HT-29 (cell line): ENCODE results near the gene HTR1B. TPM values are rescaled to one million over a fixed set of nuclear protein-coding genes. Genes with fewer than 3 reads are reported as not detected.

ENCODE experiments used
- DNase-seq: peaks from one replicate; pipeline ENCODE4 v3.0.0-alpha.2; 2015; ENCODE audit warnings: low spot score
- total RNA-seq: library from RNA; depleted of rRNA; stranded (reverse); fragments of >200 nt; shearing (Covaris generic); gene quantifications from 2 replicates; pipeline ENCODE4 v1.2.3, GENCODE V29; 2014; rRNA removed

HTR1B gene, protein sequence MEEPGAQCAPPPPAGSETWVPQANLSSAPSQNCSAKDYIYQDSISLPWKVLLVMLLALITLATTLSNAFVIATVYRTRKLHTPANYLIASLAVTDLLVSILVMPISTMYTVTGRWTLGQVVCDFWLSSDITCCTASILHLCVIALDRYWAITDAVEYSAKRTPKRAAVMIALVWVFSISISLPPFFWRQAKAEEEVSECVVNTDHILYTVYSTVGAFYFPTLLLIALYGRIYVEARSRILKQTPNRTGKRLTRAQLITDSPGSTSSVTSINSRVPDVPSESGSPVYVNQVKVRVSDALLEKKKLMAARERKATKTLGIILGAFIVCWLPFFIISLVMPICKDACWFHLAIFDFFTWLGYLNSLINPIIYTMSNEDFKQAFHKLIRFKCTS
- total RNA-seq: not detected in 2 replicates

DNA sequence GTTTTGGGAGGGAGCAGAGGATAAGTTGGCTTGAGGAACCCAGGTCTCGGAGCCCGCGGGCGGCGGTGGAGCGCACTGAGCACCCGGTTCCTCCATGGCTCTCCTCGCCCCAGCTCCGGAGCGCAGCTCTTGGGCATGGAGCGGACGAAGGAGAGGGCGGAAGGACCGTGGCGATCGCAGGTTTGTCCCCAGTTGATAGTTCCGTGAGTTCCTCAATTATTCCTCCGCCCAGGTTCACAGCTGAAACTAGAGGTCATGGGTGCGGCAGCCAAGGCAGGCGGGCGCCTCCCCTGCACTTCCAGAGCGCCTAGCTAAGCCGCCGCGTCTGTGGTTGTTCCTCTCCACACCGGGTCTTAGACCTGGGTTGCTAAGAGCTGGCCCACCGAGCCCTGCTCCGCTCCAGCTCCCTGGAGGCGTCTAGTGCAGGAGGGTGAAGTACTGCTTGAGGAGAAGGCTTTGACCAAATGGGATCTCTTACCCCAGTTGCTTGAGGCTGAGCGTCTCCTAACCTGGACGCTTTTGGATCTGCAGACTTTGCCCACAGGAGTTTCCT is at the start of gene HTR1B:
Gene HTR1B, minus strand, starts transcription at position 184 of the 553 bp plus-strand sequence. Its CDS starts 88 bp downstream, at position 96.
- DNase-seq: no peak

DNA sequence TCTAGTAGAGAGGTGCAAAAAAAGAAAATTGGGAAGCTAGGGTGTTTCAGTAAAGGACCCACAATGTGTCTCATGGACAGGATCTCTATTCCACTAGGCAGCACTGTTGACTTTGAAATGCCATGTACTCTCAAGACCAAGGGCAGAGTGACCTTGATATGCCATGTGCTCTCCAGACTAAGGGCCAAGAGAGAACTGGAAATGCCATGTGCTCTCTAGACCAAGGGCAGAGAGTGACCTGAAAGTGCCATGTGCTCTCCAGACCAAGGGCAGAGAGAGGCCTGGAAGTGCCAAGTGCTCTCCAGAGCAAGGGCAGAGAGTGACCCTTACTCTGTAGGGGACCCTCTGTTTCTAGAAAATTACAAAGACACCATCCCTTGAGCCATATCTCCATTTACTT is 49.3 kb upstream of the HTR1B start:
- DNase-seq: no peak

DNA sequence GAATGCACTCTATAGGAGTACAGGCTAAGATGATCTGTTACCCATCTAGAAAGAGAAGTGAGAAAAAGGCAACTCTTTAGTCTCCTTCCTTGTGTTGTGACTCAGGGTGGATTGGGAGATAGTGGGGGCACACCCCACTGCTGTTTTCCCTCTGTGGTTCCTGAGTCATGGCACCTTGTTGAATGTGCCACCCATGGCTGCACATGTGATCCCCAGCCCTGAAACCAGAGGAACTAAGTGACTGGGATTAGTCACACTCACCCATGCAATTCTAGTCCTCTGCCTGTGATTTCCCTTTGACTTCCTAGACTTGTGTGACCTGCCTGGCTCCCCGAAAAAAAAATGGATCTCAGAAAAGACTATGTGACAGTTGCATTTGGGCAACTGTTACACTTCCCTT is 48.6 kb upstream of the HTR1B start:
- DNase-seq: no peak

DNA sequence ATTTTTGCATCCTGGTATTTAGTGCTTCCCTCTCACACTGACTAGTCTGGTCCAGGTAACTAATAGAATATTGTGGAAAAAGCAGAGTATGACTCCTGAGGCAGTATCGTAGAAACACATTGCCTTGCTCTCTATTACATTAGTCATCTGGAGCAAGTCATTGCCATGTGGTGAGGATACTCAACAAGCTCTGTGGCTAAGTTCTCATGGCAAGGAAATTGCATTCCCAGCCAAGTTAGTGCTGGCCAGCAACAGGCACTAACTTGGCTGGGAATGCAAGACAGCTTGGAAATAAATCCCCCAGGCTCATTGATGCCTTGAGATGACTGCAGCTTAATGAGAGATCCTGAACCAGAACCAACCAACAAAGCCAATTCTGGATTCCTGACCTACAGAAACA is 39.7 kb upstream of the HTR1B start:
- no peak for DNase-seq

DNA sequence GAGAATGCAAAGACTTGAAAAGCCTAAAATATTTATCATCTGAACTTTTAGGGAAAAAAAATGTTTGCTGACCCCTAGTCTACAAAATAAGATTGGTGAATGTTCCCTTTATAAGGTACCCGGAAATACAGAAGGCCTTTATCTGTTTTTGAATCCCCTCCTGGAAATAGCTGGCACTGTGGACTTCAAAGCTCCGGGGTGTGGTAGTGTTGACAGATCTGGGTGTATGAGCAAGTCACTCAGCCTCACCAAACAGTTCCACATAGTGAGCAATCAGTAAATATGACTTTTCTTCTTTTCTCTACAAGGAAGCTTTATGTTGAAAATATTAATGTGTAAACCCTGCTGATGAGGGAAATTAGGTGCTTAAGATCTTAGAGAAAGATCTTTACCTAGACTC is 29.2 kb upstream of the HTR1B start:
- peak; percentile 10 for DNase-seq

DNA sequence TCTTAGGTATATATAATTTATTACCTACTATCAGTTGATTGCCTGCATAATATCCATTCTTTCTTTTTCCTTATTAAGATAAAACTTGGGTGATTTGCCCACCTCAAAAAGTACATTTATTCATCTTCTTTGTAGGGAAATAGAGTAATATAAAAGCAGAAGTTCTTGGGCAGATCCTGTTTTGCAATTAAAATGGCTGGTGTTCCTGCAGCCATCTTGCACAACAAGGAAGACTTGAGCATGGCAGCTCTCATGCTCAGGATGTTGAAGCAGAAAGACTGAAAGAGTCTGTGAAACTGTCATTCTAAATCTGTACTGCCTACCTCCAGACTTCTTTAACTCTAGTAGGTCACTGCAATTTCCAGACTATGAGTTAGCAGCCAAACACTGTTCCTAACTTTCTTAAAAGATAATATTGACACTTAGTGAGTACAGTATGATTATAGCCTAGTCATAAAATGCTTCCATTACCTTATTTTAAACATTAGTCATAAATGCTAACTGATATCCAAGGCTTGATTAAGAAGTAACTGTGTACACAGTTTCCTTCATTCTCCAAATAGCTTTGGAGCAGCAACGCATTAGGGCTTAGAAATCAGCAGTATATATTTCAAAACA is 24.6 kb upstream of the HTR1B start:
- DNase-seq: no peak

DNA sequence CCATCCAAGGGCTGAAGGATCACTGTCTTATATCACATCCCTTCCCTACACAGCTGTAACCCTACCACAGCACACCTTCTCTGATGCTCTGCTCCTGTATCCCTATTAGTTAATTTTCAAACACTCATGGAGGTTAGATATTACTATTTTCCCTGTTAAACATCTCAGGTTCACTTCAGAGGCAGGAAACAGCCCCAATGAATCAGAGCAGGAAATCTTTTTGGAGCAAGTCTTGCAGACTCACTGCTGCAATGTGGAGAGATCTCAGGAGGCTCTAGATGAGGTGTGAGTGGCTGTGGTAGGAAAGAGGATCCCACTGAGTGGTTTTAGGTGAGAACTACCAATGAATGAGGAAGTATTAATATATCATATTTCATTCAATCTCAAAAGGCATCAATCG is 19.7 kb upstream of the HTR1B start:
- no peak for DNase-seq

DNA sequence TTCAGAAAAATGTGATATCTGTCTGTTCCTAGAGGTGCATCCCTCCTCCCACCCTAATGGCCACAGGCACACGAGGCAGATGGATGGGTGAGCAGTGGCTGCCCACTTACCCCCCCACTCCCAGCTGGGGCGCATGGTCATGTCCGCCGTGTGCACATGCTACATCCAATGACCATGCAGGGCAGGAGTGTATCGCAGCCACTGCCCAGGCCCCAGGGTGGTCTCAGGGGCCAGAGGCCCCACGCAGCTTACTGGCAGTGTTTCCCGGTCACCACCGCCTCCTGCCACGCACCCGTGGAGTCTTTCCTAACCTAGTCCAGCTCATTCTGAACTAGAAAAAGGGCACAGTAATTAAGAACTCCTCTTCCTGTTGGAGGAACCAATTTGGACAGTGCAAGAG is 11.7 kb upstream of the HTR1B start:
- DNase-seq: no peak

DNA sequence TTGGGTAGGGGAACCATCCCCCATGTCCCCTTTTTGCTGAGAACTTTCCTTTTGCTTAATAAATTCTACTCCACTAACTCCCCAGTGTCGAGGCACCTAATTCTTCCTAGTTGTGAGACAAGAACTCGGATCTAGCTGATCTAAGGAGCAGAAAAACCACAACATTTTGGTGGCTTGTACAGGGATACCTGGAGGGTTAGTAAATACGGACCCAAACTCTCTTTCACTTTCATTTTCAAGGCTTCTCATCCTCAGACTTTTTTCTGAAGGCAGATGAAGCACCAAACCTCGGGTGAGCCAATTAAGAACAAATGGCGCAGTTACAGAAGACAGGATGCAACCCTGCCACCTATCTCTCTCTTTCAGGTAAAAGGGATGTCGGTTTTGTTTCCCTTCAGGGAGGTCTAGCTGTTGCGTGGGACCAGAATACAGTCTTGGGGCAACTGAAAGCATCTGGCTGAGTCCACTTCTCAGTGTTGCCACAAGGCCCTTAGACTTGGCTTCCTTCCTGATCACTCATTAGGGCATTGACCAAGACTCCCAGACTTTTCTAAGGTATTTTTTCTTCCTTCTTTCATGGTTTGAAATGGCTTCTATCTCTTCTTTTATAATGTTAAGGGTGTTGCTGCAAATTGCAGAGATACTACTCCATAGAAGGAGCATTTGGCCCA is 11.1 kb upstream of the HTR1B start:
- DNase-seq: no peak

DNA sequence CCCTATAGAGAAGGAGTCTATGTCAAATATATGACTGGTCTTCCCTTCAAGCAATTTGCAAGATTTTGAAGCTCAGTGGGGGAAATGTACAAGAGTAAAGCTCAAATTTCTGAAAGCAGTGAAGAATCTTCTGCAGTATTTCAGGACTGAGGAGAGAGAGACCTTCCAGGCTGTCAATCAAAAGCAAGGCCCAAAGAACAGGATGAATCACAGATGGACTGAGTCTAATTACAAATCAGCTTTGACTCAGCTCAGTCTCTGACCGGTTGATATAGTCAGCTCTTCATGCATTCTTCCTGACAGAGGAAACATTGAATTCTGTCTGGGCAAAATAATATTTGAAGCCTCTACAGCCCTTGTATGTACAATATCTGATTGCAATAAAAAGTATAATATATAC is 7.7 kb upstream of the HTR1B start:
- DNase-seq: no peak

DNA sequence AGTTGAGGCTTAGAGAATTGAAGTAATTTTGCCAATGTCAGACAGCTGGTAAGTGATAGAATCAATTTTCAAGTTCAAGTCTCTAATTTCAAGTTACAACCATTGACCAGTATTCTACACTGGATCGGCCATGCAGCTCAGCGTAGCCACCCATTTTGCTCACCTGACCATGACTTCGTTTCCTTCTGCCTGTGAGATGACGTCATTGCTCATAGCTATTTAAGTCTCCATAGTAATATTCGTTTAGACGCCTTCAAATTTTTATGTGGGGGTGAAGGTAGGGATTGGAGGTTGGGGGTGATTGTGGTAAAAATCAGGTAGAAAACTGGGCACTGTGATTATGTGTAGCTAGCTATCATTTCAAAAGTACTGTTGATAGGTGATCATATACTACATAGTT is 5.6 kb upstream of the HTR1B start:
- no peak for DNase-seq

DNA sequence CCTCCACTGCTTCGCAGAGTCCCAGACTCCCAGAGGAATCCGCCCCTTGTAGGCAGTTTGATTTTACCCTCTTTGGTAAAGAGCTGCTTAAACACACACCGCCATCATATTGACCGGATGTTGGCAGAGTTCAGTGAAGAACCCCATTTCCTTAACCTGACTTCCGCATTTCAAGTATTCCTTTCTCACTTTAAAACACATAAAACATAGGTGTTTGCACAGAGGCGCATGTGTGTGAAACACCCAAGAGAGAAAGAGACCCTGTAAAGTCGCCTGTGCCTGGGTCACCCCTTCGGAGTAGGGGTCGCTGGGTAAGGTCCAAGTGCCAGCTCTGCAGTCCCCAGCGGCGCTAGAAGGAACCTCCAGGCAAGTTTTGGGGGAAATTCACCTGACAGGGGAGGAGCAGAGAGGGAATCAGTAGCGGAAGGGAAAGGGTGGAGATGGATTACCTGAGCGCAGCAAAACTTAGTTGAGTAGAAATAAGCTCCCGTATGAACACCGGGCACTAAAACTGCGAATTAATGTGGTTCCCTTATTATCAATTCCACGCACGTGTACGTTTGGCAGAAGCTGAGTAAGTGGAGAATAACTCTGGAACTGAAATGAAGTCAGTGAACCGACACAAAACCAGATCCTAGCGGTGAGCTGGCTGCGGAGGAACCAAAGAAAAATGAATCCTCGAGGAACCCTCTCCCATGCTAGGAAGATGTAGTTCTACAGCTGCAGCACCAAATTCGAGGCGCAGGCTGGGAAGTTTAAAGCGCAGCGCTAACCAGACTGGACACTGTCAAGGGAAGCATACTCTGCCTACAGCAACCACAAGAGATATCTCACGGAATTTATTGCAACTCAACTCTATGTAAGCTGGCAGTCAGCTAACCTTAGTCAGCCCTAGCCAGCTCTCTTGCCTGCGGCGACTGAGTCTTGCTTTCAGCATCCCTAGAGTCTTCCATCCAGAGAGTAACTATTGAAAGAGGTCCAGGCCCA is 3.5 kb upstream of the HTR1B start:
- DNase-seq: no peak

DNA sequence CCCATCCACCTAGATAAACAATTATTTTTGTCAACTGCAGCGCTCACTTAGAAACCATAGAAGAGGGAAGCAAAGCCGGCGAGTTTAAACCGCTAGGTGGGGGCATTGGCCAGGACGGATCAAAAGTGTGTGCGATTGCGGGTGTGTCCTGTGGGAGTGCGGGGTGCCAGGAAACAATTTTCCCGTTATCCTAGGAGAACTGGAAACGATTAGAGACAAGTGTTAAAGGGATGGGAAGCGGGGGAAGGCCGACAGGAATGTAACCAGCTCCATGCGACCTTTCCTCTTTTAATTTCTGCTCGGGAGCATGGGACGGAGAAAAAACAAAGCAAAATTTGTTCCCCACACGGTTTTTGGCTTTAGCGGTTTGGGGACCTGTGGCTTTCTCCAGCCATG is 2.8 kb upstream of the HTR1B start:
- peak; percentile 7 for DNase-seq

DNA sequence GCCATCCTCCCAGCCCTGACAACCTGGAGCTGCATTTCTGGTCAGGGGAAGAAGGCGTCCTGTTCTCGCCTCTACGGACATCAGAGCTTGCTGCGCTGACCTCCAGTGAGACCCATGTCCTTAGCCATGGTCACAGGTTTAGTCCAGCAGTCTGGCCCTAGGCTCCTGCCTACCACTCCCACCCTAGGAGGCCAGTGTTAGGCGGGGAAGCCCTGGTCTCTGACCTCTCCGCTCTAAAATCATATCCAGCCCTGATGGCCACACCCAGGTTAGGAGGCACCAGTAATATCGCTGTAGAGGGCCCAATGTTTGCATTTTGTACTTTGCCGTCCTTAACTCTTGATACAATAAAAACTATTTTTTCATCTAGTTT is 1.2 kb upstream of the HTR1B start:
- no peak for DNase-seq

DNA sequence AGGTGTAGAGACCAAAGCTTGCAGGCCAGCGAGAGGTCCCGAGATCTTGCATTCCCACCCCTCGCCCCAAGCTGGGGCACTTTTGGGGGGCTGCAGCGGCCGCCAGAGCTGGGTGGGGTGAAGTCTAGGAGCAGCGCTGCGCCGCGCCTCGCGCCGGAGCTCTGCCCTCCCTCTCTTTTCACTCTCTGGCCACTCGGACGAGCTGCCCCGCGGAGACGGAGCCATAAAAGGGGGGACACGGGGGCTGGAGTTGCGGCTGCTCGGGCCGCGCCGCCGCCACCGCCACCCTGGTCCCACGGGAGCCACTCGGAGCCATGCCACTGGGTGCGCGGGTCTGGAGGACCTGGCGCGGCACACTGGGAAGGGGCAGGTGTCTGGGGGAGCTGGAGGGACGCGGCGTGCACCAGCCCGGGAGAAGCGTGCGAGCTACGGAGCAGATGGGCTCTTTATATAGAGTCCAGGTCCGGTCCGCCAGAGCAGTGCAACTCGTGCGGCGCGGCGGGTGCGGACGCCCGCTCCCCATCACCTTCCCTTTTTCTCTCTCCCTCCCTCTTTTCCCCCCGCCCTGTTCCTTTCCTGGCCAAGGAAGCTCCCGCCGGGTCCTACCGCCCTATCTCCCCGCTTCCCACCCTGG is 687 bp upstream of the HTR1B start:
- DNase-seq: no peak

DNA sequence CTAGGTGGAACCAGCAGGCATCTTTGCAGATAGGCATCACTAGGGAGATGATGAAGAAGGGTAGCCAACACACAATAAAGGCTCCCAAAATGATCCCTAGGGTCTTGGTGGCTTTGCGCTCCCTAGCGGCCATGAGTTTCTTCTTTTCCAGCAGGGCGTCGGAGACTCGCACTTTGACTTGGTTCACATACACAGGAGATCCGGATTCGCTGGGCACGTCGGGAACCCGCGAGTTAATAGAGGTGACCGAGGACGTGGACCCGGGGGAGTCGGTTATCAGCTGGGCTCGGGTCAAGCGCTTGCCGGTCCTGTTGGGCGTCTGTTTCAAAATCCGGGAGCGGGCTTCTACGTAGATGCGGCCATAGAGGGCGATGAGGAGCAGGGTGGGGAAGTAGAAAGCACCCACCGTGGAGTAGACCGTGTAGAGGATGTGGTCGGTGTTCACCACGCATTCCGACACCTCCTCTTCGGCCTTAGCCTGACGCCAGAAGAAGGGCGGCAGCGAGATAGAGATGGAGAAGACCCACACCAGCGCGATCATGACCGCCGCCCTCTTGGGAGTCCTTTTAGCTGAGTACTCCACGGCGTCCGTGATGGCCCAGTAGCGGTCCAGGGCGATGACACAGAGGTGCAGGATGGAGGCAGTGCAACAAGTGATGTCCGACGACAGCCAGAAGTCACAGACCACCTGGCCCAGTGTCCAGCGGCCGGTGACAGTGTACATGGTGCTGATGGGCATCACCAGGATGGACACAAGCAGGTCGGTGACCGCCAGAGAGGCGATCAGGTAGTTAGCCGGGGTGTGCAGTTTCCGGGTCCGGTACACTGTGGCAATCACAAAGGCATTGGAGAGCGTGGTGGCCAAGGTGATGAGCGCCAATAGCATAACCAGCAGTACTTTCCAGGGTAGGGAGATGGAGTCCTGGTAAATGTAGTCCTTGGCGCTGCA is 658 bp downstream of the HTR1B start:
- DNase-seq: no peak

DNA sequence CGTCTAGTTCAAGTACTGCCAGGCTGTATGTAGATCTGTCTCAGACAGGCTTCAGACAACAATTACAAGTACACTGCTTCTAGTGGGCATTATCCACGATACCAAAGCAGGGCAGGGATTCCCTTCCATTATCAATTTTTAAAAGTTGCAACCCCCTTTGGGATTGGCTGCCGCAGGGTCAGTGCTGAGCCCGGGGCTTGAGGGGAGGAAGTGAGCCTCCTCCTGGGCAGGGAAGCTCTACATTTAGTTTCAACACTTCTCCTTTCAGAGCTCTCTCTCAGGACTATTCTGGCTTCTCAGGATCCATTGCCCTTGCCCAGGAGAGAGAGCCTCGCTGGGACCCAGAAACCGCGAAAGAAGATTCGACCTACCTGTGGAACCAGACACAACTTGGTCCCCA is 1.5 kb downstream of the HTR1B start:
- DNase-seq: no peak

DNA sequence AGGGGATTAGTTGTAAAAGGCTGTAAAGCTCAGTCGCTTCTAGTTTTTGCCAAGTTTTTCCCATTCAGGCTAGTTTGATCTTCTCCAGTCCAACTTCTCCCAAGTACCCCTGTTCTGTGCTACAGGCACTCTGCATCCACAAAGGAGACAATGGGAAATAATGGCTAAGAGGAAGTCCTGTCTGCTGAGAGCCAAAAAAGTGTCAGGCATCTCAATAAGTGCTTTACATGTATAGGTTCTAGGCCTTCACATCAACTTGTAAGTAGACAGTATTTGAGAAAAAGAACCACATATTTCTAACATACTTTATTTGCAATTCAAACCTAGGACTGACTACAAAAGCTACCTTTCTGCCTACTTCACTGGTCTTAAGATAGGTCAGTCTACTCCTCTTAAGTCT is 4.9 kb downstream of the HTR1B start:
- DNase-seq: no peak

DNA sequence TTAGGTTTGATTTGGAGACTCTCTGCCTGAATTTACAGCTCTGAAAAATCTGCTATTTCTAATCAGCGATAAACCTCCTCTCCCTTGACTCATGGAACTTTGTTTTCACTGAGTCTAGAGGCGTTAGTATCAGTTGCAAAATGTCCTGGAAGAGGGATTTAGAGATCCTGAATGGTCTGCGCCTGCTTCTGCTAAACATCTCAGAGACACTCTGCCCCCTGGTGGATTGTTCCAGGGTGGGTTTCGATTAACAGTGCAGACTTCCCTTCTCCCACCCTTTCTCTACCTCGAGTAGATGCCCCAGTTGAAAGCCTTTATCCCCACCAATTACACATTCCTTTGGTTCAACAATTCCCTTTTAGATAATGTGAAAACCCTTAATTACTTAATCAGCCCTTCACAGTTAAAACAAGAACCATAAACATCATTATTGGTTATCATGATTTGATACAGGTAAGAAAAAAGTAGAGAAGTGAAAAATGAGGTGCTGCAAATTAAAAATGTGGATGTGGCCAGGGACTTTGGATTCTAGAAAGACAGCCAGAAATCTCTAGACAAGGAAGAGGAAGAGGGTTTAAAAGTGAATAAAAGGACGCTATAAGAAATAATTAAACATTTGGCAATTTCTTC is 5.5 kb downstream of the HTR1B start:
- peak; percentile 71 for DNase-seq
